Muscle layer of colon (tissue), 2 donors: ENCODE measurements around the gene SLC13A3.

ENCODE experiments used
- H3K27ac ChIP-seq: one replicate; pipeline ENCODE4 v1.7.0; 2013; ENCODE audit warnings: low read depth, mild to moderate bottlenecking, low read length, moderate library complexity
- H3K27me3 ChIP-seq, 2 donors: one replicate each; pipeline ENCODE4 v1.7.0; 2013; ENCODE audit warnings: low read length in 2 of 2, mild to moderate bottlenecking in 2 of 2; ENCODE audit not compliant: insufficient read depth in 2 of 2, control insufficient read depth in 1 of 2
- H3K36me3 ChIP-seq: one replicate; pipeline ENCODE4 v1.7.0; 2013; ENCODE audit warnings: mild to moderate bottlenecking, low read length; ENCODE audit not compliant: insufficient read depth
- H3K4me1 ChIP-seq: one replicate; pipeline ENCODE4 v1.7.0; 2013; ENCODE audit warnings: mild to moderate bottlenecking, low read length; ENCODE audit not compliant: insufficient read depth
- H3K4me3 ChIP-seq, 2 donors: one replicate each; pipeline ENCODE4 v1.7.0; 2013; ENCODE audit warnings: low read length in 2 of 2, low read depth in 1 of 2, mild to moderate bottlenecking in 1 of 2, moderate library complexity in 1 of 2
- H3K9ac ChIP-seq: one replicate; pipeline ENCODE4 v1.7.0; 2013; ENCODE audit warnings: low read length
- H3K9me3 ChIP-seq: one replicate; pipeline ENCODE4 v1.7.0; 2013; ENCODE audit warnings: mild to moderate bottlenecking, low read length
- donor health status: abdominal sarcoma.
- donor health status: Adenocarcinoma of cecum.

Gene SLC13A3

DNA sequence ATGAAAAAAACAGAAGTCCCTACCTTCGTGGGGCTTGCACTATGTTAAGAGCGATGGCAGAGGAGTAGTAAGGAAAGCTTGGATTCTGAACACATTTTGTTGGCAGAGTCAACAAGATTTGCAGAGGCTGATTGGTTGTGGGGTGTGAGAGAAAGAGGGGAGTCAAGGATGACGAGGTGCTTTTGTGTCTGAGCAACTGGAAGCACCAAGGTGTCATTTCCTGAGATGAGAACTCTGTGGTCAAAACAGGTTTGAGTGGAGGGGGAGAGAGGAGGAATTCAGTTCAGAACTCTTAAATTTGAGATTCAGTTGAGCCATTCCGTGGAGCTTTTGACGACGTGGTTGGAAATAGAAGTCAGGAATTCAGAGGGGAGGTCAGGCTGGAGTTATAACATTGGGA lies 104.3 kb downstream of the SLC13A3 start:
- no peak overlapping the region for H3K27ac ChIP-seq
- no peaks in the 10 kb centered on the region for H3K9me3 ChIP-seq
- H3K27me3 ChIP-seq: peaks cover 0 to 4% of the 10 kb centered on the region in 2 donors
- no peak overlapping the region for H3K4me3 ChIP-seq
- H3K36me3 ChIP-seq: no peaks in the 10 kb centered on the region
- no peak overlapping the region for H3K9ac ChIP-seq
- H3K4me1 ChIP-seq: no peaks in the 10 kb centered on the region

DNA sequence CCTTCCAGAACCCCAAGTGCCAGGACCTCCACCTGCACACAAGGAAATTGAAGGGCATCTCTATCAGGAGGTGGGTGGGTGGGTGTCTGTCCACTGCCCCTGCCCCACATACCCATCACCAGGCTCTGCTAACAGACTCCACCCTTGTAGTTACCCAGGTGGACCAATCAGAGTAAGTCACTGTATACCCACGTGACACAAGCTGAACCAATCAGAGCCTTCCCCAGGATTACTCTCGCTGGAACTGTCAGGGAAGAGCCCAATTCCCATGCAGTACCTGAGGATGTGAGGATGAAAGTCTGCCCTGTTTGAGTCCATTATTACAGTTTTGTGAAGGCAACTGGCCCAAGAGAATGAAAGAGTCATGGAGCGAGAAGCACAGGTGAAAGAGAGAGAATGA lies 105.0 kb downstream of the SLC13A3 start:
- no peaks in the 10 kb centered on the region for H3K4me1 ChIP-seq
- no peak overlapping the region for H3K4me3 ChIP-seq
- no peaks in the 10 kb centered on the region for H3K9me3 ChIP-seq
- H3K36me3 ChIP-seq: no peaks in the 10 kb centered on the region
- H3K27me3 ChIP-seq: peaks cover 0 to 4% of the 10 kb centered on the region in 2 donors
- no peak overlapping the region for H3K9ac ChIP-seq
- H3K27ac ChIP-seq: no peak overlapping the region

DNA sequence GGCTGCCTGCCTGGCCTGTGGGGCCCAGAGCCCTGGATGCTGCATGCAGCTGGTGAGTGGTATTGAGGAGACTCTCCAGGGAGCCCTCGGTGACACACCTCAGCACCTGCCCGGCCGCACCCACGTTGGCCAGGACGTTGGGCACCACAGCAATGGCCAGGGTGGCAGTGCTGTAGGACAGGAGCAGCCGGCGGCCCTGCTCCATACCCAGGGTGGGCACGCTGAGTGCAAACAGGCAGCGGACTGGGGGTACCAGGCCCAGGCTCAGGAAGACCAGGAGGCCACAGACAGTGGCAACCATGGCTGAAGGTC lies 105.5 kb downstream of the SLC13A3 start:
- Histone ChIP-seq H3K27me3 (peaks cover 0 to 4% of the 10 kb centered on the region in 2 donors), H3K4me1 (no peaks in the 10 kb centered on the region), H3K9ac (no peak overlapping the region), H3K27ac (no peak overlapping the region), H3K36me3 (no peaks in the 10 kb centered on the region), H3K4me3 (no peak overlapping the region), H3K9me3 (no peaks in the 10 kb centered on the region)

GRCh38 chr20:46545077-46545826 lies 106.0 kb downstream of the SLC13A3 start:
- Histone ChIP-seq H3K9me3 (no peaks in the 10 kb centered on the region), H3K36me3 (no peaks in the 10 kb centered on the region), H3K4me3 (no peak overlapping the region), H3K27me3 (peaks cover 0 to 4% of the 10 kb centered on the region in 2 donors), H3K27ac (no peak overlapping the region), H3K9ac (no peak overlapping the region), H3K4me1 (no peaks in the 10 kb centered on the region)

- H3K4me1 ChIP-seq: no peaks in the 10 kb centered on the region
- H3K9ac ChIP-seq: no peak overlapping the region
- H3K27me3 ChIP-seq: peaks cover 0 to 4% of the 10 kb centered on the region in 2 donors
- H3K4me3 ChIP-seq: no peak overlapping the region
- H3K36me3 ChIP-seq: no peaks in the 10 kb centered on the region
- no peak overlapping the region for H3K27ac ChIP-seq
- no peaks in the 10 kb centered on the region for H3K9me3 ChIP-seq
Observed at GRCh38 chr20:46544576-46544975, 106.7 kb downstream of the SLC13A3 start.

GRCh38 chr20:46543959-46544358 lies 107.3 kb downstream of the SLC13A3 start:
- Histone ChIP-seq H3K9me3 (no peaks in the 10 kb centered on the region), H3K4me1 (no peaks in the 10 kb centered on the region), H3K9ac (no peak overlapping the region), H3K36me3 (no peaks in the 10 kb centered on the region), H3K27ac (no peak overlapping the region), H3K27me3 (peaks cover 0 to 4% of the 10 kb centered on the region in 2 donors), H3K4me3 (no peak overlapping the region)

- Histone ChIP-seq H3K27ac (no peak overlapping the region), H3K36me3 (no peaks in the 10 kb centered on the region), H3K4me3 (no peak overlapping the region), H3K27me3 (peaks cover 0 to 4% of the 10 kb centered on the region in 2 donors), H3K4me1 (no peaks in the 10 kb centered on the region), H3K9ac (no peak overlapping the region), H3K9me3 (no peaks in the 10 kb centered on the region)
Observed at GRCh38 chr20:46543033-46543432, 108.2 kb downstream of the SLC13A3 start.

- Histone ChIP-seq H3K36me3 (no peaks in the 10 kb centered on the region), H3K27me3 (peaks cover 0 to 4% of the 10 kb centered on the region in 2 donors), H3K9ac (no peak overlapping the region), H3K9me3 (no peaks in the 10 kb centered on the region), H3K27ac (no peak overlapping the region), H3K4me1 (no peaks in the 10 kb centered on the region), H3K4me3 (no peak overlapping the region)
Observed at GRCh38 chr20:46541229-46541935, 109.9 kb downstream of the SLC13A3 start.

DNA sequence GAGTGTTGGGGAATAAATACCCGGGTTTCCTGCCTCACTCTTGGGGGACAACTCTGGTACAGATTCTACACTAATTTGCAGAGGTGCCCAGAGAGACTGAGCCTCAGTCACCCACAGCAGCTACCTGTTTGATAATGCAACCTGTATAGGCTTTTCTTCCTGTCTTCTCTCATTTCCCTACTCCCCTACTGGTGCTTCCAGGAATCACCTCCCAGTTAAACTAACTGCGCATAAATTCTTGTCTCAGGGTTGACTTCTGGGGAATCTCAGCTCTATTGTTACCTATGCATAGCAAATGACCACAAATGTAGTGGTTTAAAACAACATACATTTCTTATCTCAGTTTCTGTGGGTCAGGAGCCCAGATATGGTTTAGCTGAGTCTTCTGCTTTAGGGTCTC lies 112.1 kb downstream of the SLC13A3 start:
- H3K36me3 ChIP-seq: no peaks in the 10 kb centered on the region
- no peaks in the 10 kb centered on the region for H3K9me3 ChIP-seq
- H3K9ac ChIP-seq: no peak overlapping the region
- no peak overlapping the region for H3K4me3 ChIP-seq
- H3K4me1 ChIP-seq: no peaks in the 10 kb centered on the region
- no peak overlapping the region for H3K27ac ChIP-seq
- H3K27me3 ChIP-seq: no peaks in the 10 kb centered on the region

DNA sequence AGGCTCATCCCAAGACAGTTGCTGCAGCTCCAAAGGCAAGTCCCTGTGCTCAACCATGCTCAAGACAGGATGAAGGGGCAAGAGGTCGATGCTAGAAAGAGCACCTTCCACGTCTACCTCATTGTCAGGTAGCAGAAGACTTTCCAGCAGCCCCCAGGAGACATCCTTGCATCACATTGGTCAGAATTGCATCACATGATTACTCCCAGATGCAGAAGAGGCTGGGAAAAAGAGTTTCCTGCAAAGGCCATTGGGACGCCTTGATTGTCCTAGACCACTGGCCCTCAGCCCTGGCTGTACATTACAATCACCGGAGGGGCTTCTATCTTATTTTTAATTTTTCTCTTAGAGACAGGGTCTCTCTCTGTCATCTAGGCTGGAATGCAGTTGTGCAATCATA lies 120.6 kb downstream of the SLC13A3 start:
- Histone ChIP-seq H3K27me3 (no peaks in the 10 kb centered on the region), H3K36me3 (no peaks in the 10 kb centered on the region), H3K9ac (no peak overlapping the region), H3K4me3 (no peak overlapping the region), H3K27ac (no peak overlapping the region), H3K4me1 (no peaks in the 10 kb centered on the region), H3K9me3 (no peaks in the 10 kb centered on the region)

DNA sequence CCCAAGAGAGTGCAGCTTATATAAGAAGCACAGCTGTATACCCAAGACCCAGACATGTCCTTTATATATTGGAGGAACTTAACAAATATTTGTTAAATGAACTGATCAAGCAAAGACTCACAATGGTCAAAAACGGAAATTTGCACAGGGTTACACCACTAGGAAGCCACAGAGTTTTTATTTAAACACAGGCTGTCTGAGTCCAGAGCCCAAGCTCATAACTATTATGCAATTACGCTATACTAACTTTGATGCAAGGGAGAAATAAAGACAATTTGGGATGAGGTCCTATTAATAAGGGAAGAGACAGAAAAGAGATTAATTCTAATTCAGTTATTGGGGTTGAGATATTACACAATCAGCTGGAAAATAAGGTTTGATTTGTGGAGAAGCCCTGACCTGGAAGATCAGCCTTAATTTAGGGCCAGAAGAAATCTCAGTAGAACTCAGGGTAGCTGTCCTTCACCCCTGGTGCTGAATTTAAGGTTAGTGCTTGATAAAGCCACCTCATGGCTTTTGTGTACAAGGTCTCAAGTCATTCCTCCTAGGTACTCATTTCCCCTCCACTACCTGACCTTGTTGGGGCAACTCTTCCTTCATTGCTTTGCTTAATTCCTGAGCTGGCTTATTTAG lies 127.4 kb downstream of the SLC13A3 start:
- no peaks in the 10 kb centered on the region for H3K4me1 ChIP-seq
- no peaks in the 10 kb centered on the region for H3K27me3 ChIP-seq
- H3K4me3 ChIP-seq: no peak overlapping the region
- H3K27ac ChIP-seq: no peak overlapping the region
- no peaks in the 10 kb centered on the region for H3K9me3 ChIP-seq
- no peaks in the 10 kb centered on the region for H3K36me3 ChIP-seq
- H3K9ac ChIP-seq: no peak overlapping the region
